ENCODE measurements around the gene SLFN12L. TPM values are rescaled to one million over a fixed set of nuclear protein-coding genes. Genes with fewer than 3 reads are reported as not detected.
"Not testable (repeated sequence)": the region's sequence is repeated elsewhere in the genome, so short reads cannot be mapped to it uniquely, and the experiment has no call there.

SLFN12L gene
- total RNA-seq, 1 donor: not detected

DNA sequence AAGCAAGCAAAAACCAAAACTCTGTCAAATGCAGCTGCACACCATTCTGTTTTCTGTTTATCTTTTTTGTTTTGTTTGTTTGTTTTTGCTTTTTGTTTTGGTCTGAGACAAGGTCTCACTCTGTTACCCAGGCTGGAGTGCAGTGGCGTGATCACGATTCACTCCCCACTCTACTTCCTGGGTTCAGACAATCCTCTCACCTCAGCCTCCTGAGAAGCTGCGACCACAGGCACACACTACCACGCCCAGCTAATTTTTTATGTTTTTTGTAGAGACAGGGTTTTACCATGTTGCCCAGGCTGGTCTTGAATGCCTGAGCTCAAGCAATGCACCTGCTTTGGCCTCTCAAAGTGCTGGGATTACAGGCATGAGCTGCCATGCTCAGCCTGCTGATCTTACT is 69.7 kb downstream of the SLFN12L start:
- TF ChIP-seq, protein P1, sequence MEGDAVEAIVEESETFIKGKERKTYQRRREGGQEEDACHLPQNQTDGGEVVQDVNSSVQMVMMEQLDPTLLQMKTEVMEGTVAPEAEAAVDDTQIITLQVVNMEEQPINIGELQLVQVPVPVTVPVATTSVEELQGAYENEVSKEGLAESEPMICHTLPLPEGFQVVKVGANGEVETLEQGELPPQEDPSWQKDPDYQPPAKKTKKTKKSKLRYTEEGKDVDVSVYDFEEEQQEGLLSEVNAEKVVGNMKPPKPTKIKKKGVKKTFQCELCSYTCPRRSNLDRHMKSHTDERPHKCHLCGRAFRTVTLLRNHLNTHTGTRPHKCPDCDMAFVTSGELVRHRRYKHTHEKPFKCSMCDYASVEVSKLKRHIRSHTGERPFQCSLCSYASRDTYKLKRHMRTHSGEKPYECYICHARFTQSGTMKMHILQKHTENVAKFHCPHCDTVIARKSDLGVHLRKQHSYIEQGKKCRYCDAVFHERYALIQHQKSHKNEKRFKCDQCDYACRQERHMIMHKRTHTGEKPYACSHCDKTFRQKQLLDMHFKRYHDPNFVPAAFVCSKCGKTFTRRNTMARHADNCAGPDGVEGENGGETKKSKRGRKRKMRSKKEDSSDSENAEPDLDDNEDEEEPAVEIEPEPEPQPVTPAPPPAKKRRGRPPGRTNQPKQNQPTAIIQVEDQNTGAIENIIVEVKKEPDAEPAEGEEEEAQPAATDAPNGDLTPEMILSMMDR (IDR thresholded peaks at IDR 0.05; ENCODE audit: insufficient read depth, low read depth, low read length): no peak
- no peak for DNase-seq (ENCODE audit: low read depth)
- H3K4me3 ChIP-seq (ENCODE audit: low read depth, low read length): no peak overlapping the region

DNA sequence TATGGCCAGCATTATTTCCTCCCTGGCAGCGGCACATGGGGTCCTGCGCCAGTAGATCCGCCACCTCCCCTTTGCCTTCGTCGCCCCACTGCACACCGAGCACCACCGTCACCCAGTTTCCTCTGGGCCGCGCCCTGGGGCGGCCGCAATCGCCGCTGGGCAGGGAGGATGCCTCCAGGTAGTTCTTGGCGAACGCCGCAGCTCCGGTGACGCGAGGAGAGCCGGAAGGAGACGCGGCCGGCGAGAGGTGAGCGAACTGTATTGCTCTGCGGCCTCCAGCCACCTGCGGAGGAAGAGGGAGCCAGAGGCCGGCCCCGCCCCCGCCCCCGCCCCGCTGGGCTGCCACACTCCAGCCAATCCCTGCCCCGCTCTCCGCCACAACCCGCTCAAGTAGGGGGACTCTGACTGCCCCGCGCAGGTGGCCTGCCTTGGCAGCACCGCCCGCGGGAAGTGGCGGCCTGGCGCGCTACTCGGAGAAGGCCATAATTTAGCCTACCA is 77.1 kb downstream of the SLFN12L start:
- TF ChIP-seq, protein P1 (IDR thresholded peaks at IDR 0.05; ENCODE audit: insufficient read depth, low read depth, low read length): no peak
- H3K4me3 ChIP-seq (ENCODE audit: low read depth, low read length): no peak overlapping the region
- no peak for DNase-seq (ENCODE audit: low read depth)

DNA sequence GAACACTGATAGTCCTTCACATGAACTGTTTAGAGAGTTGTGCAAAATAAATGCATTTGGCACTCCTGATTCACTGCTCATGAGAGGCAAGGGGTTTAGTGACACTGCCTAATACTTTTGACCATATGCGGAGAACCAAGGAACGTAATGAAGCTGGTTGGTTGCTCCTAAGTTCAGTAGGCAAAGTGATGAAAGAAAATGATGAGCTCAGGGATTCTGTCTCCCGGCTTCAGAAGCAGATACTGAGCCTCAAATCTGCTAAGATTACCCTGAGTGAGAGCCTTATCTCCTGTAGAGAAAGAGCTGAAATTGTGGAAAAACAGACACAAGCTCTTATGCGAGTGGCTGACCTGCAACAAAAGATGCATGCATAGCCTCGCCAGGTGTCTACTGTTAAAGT is 83.4 kb downstream of the SLFN12L start:
- not testable (repeated sequence) for H3K4me3 ChIP-seq (ENCODE audit: low read depth, low read length); DNase-seq (ENCODE audit: low read depth)

DNA sequence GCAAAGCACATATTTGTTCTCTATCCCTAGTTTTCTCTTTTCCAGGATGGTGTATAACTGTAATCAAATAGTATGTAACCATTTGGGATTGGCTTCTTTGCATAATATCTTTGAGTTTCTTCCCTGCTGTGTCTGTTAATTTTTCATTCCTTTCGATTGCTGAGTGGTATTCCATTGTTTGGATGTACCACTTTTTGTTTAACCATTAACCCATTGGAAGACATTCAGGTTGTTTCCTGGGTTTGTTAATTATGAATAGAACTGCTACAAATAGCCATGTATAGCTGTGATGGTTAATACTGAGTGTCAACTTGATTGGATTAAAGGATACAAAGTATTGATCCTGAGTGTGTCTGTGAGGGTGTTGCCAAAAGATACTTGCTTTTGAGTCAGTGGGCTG is 84.3 kb downstream of the SLFN12L start:
- TF ChIP-seq, protein P1 (IDR thresholded peaks at IDR 0.05; ENCODE audit: insufficient read depth, low read depth, low read length): no peak
- DNase-seq (ENCODE audit: low read depth): no peak

DNA sequence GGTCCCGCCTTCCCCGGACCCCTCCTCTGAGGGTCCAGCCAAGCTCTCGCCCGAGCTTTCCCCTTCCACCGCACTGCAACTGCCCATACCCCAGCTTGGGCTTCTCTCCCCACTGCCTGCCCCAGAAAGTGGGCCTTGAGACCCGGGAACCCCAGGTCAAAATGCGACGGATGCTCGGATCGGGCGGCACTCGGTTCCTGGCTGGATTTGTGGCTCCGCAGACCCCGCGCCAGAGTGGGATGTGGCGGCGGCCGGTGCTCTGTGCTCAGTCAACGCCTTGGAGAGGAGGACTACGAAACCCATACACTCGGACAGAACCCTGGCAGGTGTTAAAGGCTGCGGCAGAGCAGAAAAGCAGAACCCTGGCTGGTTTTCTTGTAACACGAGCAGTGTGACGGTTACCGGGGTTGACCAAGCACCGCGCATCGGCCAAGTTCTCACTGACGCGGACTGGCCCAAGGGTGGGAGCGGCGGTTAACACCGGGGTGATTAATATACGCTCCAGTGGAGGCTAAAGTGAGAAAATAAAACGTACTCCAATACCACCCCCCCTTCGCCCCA is 88.0 kb downstream of the SLFN12L start:
- TF ChIP-seq, protein P1 (IDR thresholded peaks at IDR 0.05; ENCODE audit: insufficient read depth, low read depth, low read length): no peak
- peak; percentile 7 for DNase-seq (ENCODE audit: low read depth)

More for the DNA sequence above, 84.3 kb downstream of the SLFN12L start:
- no peak overlapping the region for H3K4me3 ChIP-seq (ENCODE audit: low read depth, low read length)

DNA sequence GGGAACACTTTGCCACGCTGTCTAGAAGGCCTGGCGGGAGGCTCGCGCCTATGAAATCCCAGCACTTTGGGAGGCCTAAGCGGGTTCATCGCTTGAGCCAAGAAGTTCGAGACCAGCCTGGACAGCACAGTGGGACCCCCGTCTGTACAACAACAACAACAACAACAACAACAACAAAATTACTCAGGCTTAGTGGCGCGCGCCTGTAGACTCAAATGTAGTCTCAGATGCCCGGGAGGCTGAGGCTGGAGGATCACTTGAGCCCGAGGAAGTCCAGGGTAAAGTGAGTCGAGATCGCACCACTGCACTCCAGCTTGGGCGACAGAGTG is 88.6 kb downstream of the SLFN12L start:
- no peak for DNase-seq (ENCODE audit: low read depth)
- TF ChIP-seq, protein P1 (IDR thresholded peaks at IDR 0.05; ENCODE audit: insufficient read depth, low read depth, low read length): no peak
- peak overlapping the region; percentile 64 for H3K4me3 ChIP-seq (ENCODE audit: low read depth, low read length)

More for the DNA sequence above, 88.0 kb downstream of the SLFN12L start:
- peak overlapping the region; percentile 23 for H3K4me3 ChIP-seq (ENCODE audit: low read depth, low read length)

DNA sequence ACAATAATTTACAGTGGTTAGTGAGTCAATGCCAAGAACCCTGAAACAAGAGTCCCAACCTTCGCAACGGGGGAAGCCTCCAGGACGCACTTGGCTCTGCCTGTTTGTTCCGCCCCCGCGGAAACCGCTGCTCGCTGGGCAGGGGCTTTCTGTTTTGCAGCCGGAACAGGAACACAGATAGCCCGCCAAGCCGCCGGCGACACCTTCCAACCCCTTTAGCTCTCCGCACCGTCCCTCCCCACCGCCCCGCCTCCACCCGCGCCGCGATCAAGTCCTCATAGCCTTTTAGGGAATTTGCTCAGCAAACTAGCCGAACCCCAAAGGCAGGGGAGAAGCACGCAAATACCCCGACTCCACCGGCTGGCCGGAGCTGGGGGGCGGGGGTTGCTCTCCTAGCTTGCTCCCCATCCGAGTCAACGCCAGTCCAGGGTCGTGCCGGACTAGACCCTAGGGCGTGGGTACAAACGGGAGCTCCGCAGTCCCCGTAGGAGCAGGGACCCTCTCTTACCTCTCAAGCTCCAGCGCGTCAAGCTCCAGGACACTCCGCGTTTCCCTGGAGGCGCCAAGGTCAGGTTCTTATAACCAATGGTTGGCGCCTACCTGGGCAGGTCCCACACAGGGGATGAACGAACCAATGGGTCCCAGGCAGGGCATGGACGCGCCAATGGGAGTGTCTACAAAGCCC is 89.1 kb downstream of the SLFN12L start, which contains the start of gene SLFN13:
Gene SLFN13, minus strand, starts transcription at position 553 of the 685 bp plus-strand sequence. CDS start 3,086 bp downstream, outside the sequence.
- DNase-seq (ENCODE audit: low read depth): peak; percentile 29
- peak within 1 kb of the TSS; percentile 64 for H3K4me3 ChIP-seq (ENCODE audit: low read depth, low read length)
- TF ChIP-seq, protein P1 (IDR thresholded peaks at IDR 0.05; ENCODE audit: insufficient read depth, low read depth, low read length): no peak
